Spleen (tissue), 7 donors: ENCODE measurements around the gene CHD6.

ENCODE experiments used
- CTCF ChIP-seq, 11 experiments: fragments of 200-600 bp in 7 of 11; fragments of 450-650 bp in 4 of 11; sonication (generic) in 4 of 11; IDR thresholded peaks in 8 of 11; conservative IDR thresholded peaks in 3 of 11; 1 replicate in 7 of 11; 2 replicates in 4 of 11; pipeline versions ENCODE4 v1.4.0 to v1.8.0; 2016 to 2021; ENCODE audit warnings: antibody characterized with exemption in 11 of 11, inconsistent platforms in 4 of 11, mild to moderate bottlenecking in 1 of 11
- POLR2A ChIP-seq, 3 donors: fragments of 450-650 bp; IDR thresholded peaks; one replicate each; pipeline ENCODE4 v1.5.1; 2017; ENCODE audit warnings: antibody characterized with exemption in 3 of 3, mild to moderate bottlenecking in 1 of 3
- POLR2AphosphoS5 ChIP-seq, 3 donors: sonication (generic); formaldehyde crosslinking; IDR thresholded peaks; one replicate each; pipeline ENCODE4 v1.5.1; 2017; ENCODE audit warnings: antibody characterized with exemption in 3 of 3
- donor health status: DM: no; HTN: no; CAD: no; lungs with moderate emphysema.
- donor health status: DM: no; HTN: no; CAD: no.
- donor health status: DM: no; HTN: no; CAD: no.

DNA sequence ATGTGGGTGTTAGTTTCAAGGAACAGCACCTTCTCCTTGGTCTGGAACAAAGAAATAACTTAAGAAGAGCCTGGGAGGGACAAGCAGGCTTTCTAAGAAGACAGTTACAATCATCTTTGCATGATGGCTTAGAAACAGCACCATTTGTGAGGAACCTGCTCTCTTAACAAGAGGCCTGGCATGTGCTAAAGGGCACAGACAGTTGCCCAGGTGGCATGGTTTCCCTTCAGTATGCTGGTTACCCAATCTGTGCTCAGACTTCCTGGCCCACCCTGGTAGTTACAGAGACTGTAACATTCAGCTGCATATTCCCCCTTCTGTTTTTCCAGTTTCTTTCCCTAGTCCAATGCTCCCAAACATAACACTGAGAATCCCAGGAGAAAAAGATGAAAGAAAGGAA lies 84.0 kb downstream of the CHD6 start:
- TF ChIP-seq CTCF (IDR thresholded peaks at IDR 0.05 in 8 of 11, conservative IDR thresholded peaks at IDR 0.05 in 3 of 11) (no peak), POLR2A (IDR thresholded peaks at IDR 0.05) (no peak), POLR2AphosphoS5 (IDR thresholded peaks at IDR 0.05) (no peak)
